ENCODE data around the gene DENND1A.

DNA sequence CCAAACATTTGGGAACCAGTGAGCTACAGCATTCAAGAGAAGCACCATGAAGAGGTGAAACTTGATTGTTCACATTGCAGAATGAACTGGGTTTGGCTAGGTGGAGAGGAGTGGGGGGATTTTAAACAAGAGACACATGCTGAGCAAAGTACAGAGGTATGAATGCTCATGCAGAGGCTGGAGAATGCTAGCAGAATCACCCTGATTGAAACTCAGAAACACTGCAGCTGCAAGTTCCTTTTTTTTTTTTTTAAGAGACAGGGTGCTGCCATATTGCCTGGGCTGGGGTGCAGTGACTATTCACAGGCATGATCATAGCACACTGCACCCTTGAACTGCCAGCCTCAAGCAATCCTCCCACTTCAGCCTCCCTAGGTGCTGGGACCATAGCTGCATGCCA is 35.1 kb downstream of the DENND1A start:
- TF ChIP-seq, protein P1, sequence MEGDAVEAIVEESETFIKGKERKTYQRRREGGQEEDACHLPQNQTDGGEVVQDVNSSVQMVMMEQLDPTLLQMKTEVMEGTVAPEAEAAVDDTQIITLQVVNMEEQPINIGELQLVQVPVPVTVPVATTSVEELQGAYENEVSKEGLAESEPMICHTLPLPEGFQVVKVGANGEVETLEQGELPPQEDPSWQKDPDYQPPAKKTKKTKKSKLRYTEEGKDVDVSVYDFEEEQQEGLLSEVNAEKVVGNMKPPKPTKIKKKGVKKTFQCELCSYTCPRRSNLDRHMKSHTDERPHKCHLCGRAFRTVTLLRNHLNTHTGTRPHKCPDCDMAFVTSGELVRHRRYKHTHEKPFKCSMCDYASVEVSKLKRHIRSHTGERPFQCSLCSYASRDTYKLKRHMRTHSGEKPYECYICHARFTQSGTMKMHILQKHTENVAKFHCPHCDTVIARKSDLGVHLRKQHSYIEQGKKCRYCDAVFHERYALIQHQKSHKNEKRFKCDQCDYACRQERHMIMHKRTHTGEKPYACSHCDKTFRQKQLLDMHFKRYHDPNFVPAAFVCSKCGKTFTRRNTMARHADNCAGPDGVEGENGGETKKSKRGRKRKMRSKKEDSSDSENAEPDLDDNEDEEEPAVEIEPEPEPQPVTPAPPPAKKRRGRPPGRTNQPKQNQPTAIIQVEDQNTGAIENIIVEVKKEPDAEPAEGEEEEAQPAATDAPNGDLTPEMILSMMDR (conservative IDR thresholded peaks at IDR 0.05; ENCODE audit: low read depth, low read length): no peak
- TF ChIP-seq EZH2 (IDR thresholded peaks at IDR 0.05; ENCODE audit: low read length, unreplicated experiment): no peak

Data from PC-3 (cell line).